WERI-Rb-1 (cell line): Measurements from ENCODE around the gene MCU.
A peak's percentile ranks its signal among the peaks of the same experiment; 100 is the strongest.
"Not testable (repeated sequence)": the region's sequence is repeated elsewhere in the genome, so short reads cannot be mapped to it uniquely, and the experiment has no call there.

Experiments used
- DNase-seq: peaks from one replicate; pipeline ENCODE4 v3.0.0-alpha.2; 2020
- H3K27ac ChIP-seq: fragments of 250-450 bp; sonication (Bioruptor Pico); 2 replicates; pipeline ENCODE4 v1.5.1; 2020; ENCODE audit warnings: mild to moderate bottlenecking, moderate library complexity
- H3K27me3 ChIP-seq: fragments of 250-450 bp; sonication (Bioruptor Pico); 2 replicates; pipeline ENCODE4 v1.5.1; 2021; ENCODE audit warnings: mild to moderate bottlenecking, low read depth, moderate library complexity; ENCODE audit not compliant: insufficient read depth, severe bottlenecking
- H3K36me3 ChIP-seq: fragments of 250-450 bp; sonication (Bioruptor Pico); 2 replicates; pipeline ENCODE4 v1.5.1; 2020; ENCODE audit warnings: mild to moderate bottlenecking, moderate library complexity
- H3K4me3 ChIP-seq: 2 replicates; pipeline ENCODE4 v1.5.1; 2011; ENCODE audit warnings: low read depth, mild to moderate bottlenecking, control low read depth, low read length
- H3K9me3 ChIP-seq: fragments of 250-450 bp; sonication (Bioruptor Pico); 2 replicates; pipeline ENCODE4 v1.5.1; 2021; ENCODE audit warnings: mild to moderate bottlenecking, moderate library complexity; ENCODE audit not compliant: severe bottlenecking
- TF ChIP-seq, protein P1 (sequence below): IDR thresholded peaks from 2 replicates; pipeline ENCODE4 v1.5.1; 2011; ENCODE audit warnings: low read depth, mild to moderate bottlenecking, control low read depth, inconsistent platforms, low read length

Gene MCU

DNA sequence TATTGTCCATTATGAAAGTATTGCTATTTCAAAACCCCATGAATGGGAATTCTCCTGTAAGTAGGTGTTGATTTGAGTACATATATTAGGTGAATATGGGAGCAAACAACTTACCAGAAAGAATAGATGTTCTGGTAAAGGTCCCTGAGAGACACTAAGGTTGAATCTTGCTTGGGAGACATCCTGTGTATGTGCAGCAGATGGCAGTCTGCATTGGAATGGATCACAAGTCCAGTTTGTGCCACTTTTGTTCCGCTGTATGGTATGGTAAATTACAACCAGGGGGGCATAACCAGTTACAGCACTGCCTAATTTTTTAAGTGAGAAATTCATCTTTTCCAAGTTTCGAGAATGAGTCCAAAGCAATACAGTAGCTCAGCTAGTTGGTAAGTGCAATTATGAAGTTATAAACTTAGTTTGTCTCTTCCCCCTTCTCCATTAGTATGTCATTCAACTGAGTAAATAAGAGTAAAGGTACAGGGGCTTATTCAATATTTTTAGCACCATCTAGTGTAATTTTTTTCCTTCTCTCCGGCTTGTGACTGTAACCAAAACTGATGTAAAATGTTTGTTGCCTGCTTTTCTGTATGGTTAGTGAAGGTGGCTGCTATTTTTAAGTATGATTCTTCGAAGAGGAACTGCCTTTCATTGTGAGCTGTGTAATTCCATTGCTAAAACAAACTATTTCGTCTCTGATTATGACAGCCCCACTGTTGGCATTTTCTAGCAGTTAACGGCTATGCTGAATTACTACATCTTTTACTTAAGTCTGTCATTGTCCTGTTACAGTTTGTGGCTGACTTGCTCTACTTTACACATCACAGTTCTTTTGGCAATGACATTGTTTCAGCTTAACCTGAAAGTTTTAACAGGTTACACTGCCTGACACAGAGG lies 2.8 kb downstream of the MCU start:
- peak; percentile 13 for DNase-seq
- Histone ChIP-seq H3K4me3 (no peak overlapping the region), H3K36me3 (no peaks in the 10 kb centered on the region), H3K27ac (no peak overlapping the region), H3K9me3 (no peaks in the 10 kb centered on the region), H3K27me3 (no peaks in the 10 kb centered on the region)
- TF ChIP-seq, protein P1, sequence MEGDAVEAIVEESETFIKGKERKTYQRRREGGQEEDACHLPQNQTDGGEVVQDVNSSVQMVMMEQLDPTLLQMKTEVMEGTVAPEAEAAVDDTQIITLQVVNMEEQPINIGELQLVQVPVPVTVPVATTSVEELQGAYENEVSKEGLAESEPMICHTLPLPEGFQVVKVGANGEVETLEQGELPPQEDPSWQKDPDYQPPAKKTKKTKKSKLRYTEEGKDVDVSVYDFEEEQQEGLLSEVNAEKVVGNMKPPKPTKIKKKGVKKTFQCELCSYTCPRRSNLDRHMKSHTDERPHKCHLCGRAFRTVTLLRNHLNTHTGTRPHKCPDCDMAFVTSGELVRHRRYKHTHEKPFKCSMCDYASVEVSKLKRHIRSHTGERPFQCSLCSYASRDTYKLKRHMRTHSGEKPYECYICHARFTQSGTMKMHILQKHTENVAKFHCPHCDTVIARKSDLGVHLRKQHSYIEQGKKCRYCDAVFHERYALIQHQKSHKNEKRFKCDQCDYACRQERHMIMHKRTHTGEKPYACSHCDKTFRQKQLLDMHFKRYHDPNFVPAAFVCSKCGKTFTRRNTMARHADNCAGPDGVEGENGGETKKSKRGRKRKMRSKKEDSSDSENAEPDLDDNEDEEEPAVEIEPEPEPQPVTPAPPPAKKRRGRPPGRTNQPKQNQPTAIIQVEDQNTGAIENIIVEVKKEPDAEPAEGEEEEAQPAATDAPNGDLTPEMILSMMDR = peak; percentile 51

DNA sequence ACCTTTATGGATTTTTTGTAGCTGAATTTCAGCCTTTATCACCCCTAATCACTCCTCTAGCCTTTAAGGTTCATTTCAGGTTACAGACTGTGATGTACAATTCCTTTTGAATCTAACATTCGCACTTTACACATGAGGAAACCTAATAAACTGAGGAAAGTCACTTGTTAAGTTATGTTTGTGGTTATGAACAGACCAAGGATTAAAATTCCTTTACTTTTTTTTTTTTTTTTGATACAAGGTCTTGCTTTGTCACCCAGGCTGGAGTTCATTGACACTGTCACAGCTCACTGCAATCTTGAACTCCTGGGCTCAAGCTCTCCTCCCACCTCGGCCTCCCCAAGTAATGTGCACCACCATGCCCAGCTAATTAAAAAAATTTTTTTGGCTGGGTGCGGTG lies 3.6 kb downstream of the MCU start:
- Histone ChIP-seq H3K27ac (no peak overlapping the region), H3K36me3 (no peaks in the 10 kb centered on the region), H3K9me3 (no peaks in the 10 kb centered on the region), H3K4me3 (no peak overlapping the region), H3K27me3 (no peaks in the 10 kb centered on the region)
- TF ChIP-seq, protein P1 = no peak
- DNase-seq = no peak

DNA sequence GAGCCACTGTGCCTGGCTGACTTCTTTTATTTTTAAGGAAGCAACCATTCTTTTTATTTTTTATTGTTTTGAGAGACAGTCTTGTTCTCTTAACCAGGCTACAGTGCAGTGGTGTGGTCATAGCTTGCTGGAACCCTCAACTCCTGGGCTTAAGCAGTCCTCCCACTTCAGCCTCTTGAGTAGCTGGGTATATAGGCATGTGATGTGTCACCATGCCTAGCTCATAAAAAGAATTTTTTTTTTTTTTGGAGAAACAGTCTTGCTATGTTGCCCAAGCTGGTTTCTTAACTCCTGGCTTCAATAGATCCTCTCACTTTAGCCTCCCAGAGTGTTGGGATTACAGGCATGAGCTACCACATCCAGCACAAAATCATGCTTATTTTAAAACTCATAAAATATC lies 5.8 kb downstream of the MCU start:
- H3K9me3 ChIP-seq = no peaks in the 10 kb centered on the region
- no peak overlapping the region for H3K27ac ChIP-seq
- no peak for DNase-seq
- H3K27me3 ChIP-seq = no peaks in the 10 kb centered on the region
- H3K4me3 ChIP-seq = no peak overlapping the region
- TF ChIP-seq, protein P1 = no peak
- H3K36me3 ChIP-seq = no peaks in the 10 kb centered on the region

DNA sequence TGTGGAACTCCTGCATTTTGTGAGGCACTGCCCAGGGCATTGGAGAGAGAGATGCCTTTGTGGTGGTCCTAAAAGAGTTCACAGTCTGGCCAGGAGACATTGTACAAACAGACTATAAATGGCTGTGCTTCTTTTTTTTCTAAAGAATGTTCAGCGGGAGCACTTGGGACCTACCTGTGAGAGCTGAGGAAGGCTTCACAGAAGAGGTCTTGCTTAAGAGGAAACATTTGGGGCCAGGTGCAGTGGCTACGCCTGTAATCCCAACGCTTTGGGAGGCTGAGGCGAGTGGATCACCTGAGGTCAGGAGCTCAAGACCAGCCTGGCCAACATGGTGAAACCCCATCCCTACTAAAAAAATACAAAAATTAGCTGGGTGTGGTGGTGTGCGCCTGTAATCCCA lies 10.5 kb downstream of the MCU start:
- H3K27ac ChIP-seq, H3K27me3 ChIP-seq, H3K4me3 ChIP-seq, DNase-seq, H3K36me3 ChIP-seq, H3K9me3 ChIP-seq: not testable (repeated sequence)

DNA sequence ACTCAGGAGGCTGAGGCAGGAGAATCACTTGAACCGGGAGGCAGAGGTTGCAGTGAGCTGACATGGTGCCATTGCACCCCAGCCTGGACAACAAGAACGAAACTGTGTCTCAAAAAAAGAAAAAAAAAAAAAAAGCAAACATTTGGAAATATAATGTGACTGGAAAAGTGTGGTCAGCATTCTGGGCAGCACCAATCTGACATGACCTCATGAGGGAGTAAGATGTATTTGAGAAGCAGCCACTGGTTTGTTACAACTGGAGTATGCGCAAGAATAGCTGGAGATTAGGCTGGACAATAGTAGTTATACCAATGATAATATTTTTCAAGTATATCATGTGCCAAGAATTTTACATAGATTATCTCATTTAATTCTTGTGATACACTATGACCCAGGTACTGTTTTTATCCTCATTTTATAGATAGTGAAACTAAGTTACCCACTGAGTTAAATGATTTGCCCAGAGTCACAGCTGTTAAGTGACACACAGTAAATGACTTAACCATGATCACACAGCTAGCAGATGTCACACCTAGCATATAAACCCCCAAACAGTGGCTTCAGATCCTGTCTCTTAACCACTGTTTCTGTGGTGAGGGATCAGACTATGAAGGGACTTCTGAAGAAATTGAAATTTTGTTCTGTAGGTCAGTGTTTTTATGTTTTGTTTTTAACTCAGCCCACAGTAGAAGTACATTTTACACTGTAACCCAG lies 11.1 kb downstream of the MCU start:
- H3K27ac ChIP-seq = no peak overlapping the region
- no peaks in the 10 kb centered on the region for H3K36me3 ChIP-seq
- no peak overlapping the region for H3K4me3 ChIP-seq
- H3K27me3 ChIP-seq = no peaks in the 10 kb centered on the region
- no peak for DNase-seq
- no peaks in the 10 kb centered on the region for H3K9me3 ChIP-seq
- TF ChIP-seq, protein P1 = no peak

DNA sequence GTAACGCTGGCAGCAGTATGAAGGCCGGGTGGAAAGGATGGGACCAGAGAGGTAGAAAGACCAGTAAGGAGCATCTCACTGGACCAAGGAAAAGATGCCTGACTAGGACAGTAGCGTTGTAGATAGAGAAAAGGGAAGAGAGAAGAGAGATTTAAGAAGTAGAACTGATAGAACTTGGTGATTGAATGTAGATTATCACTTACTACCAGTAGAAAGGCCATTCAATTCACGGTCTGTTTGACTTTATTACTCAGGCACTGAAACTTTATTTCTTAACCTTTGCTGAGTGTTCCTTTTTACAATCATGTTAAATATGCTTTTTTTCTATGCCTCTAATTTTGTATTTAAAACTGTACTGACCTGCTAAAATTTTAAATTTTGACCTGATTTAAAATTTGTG lies 12.2 kb downstream of the MCU start:
- H3K27ac ChIP-seq = no peak overlapping the region
- no peak overlapping the region for H3K4me3 ChIP-seq
- DNase-seq = no peak
- H3K27me3 ChIP-seq = no peaks in the 10 kb centered on the region
- H3K36me3 ChIP-seq = no peaks in the 10 kb centered on the region
- H3K9me3 ChIP-seq = no peaks in the 10 kb centered on the region
- TF ChIP-seq, protein P1 = no peak
